Activated B cell treated with CpG ODN at 0.5 μM for 24 hours (primary cell): ENCODE data around the gene TNFRSF14. TPM values are rescaled to one million over a fixed set of nuclear protein-coding genes. Genes with fewer than 3 reads are reported as not detected.

Experiments used
- ATAC-seq: fragments of 200-7000 bp; cut with Tn5 transposase; one replicate; pipeline ENCODE4 v1.10.0; 2021; ENCODE audit warnings: low read depth, mild to moderate bottlenecking, moderate library complexity
- CTCF ChIA-PET: fragments of 350-600 bp; sonication (Branson Sonifier 250); formaldehyde crosslinking; loops from one replicate; lab custom pipeline; 2021; ENCODE audit warnings: antibody characterized with exemption; lab: Charles Lee
- POLR2A ChIA-PET: fragments of 350-600 bp; sonication (Branson Sonifier 250); formaldehyde crosslinking; loops from one replicate; lab custom pipeline; 2021; ENCODE audit warnings: antibody characterized with exemption; lab: Charles Lee
- DNase-seq: peaks from one replicate; pipeline ENCODE4 v3.0.0; 2022
- H3K27ac Mint-ChIP-seq: one replicate; pipeline ENCODE4 v1.8.0; 2020; ENCODE audit warnings: mixed read lengths
- H3K27me3 Mint-ChIP-seq: one replicate; pipeline ENCODE4 v1.8.0; 2021; ENCODE audit warnings: mixed read lengths
- H3K36me3 Mint-ChIP-seq: one replicate; pipeline ENCODE4 v1.8.0; 2021; ENCODE audit warnings: low read depth, mixed read lengths
- H3K4me1 Mint-ChIP-seq: one replicate; pipeline ENCODE4 v1.8.0; 2021; ENCODE audit warnings: mixed read lengths
- H3K4me3 Mint-ChIP-seq: one replicate; pipeline ENCODE4 v1.8.0; 2020; ENCODE audit warnings: mild to moderate bottlenecking, mixed read lengths
- H3K9me3 Mint-ChIP-seq: one replicate; pipeline ENCODE4 v1.8.0; 2020; ENCODE audit warnings: mixed read lengths
- CTCF ChIP-seq: fragments of 200-600 bp; IDR thresholded peaks from one replicate; pipeline ENCODE4 v1.8.0; 2022; ENCODE audit warnings: antibody characterized with exemption, mild to moderate bottlenecking
- intact Hi-C: fragments of 100-400 bp; cut with micrococcal nuclease; formaldehyde crosslinking; loops from one replicate; pipeline ENCODE4 v1.15.1; 2024
- total RNA-seq: library from RNA; stranded (reverse); gene quantifications from 2 replicates; pipeline ENCODE4 v1.2.3, GENCODE V29; 2022

TNFRSF14 gene
- total RNA-seq, 1 donor from 2014 or later = 148 TPM

- CTCF ChIA-PET = no interaction called here
- no peak for DNase-seq
- H3K27ac Mint-ChIP-seq = no peak overlapping the region
- peaks cover 11% of the 10 kb centered on the region for H3K4me1 Mint-ChIP-seq
- POLR2A ChIA-PET = interaction anchor here (3.1 kb wide), 1 partner anchor 13 kb away, joined by 10 read pairs; no protein-coding TSS in a partner anchor
- H3K27me3 Mint-ChIP-seq = peaks cover 20% of the 10 kb centered on the region
- TF ChIP-seq CTCF = no peak
- intact Hi-C loops = no loop called here
- ATAC-seq = no peak
- H3K9me3 Mint-ChIP-seq = no peaks in the 10 kb centered on the region
- no peaks in the 10 kb centered on the region for H3K36me3 Mint-ChIP-seq
- no peak overlapping the region for H3K4me3 Mint-ChIP-seq
Measured at GRCh38 chr1:2532485-2533160, 23.5 kb upstream of the TNFRSF14 start.

- Mint-ChIP-seq H3K36me3 (no peaks in the 10 kb centered on the region), H3K27me3 (peaks cover 20% of the 10 kb centered on the region), H3K4me3 (no peak overlapping the region), H3K9me3 (no peaks in the 10 kb centered on the region), H3K4me1 (peaks cover 11% of the 10 kb centered on the region), H3K27ac (no peak overlapping the region)
- DNase-seq (no peak), ATAC-seq (no peak)
- no peak for TF ChIP-seq CTCF
- intact Hi-C loops = no loop called here
- POLR2A ChIA-PET = interaction anchor here (0.7 to 3.1 kb wide), 2 partner anchors 12 to 23 kb away, joined by 3 to 10 read pairs; partner anchors contain the start of gene TNFRSF14
- CTCF ChIA-PET = no interaction called here
Measured at GRCh38 chr1:2533365-2533764, 22.8 kb upstream of the TNFRSF14 start.

- H3K27me3 Mint-ChIP-seq = peaks cover 20% of the 10 kb centered on the region
- ChIA-PET CTCF (no interaction called here), POLR2A (interaction anchor here (3.1 kb wide), 1 partner anchor 11 kb away, joined by 10 read pairs; no protein-coding TSS in a partner anchor)
- intact Hi-C loops = no loop called here
- H3K4me1 Mint-ChIP-seq = peaks cover 3% of the 10 kb centered on the region
- H3K27ac Mint-ChIP-seq = no peak overlapping the region
- no peak for TF ChIP-seq CTCF
- H3K4me3 Mint-ChIP-seq = no peak overlapping the region
- no peaks in the 10 kb centered on the region for H3K36me3 Mint-ChIP-seq
- ATAC-seq (no peak), DNase-seq (no peak)
- H3K9me3 Mint-ChIP-seq = no peaks in the 10 kb centered on the region
Measured at GRCh38 chr1:2534315-2534686, 21.9 kb upstream of the TNFRSF14 start.

GRCh38 chr1:2534687-2535441 lies 21.3 kb upstream of the TNFRSF14 start:
- Mint-ChIP-seq H3K27ac (no peak overlapping the region), H3K4me3 (no peak overlapping the region), H3K9me3 (no peaks in the 10 kb centered on the region), H3K4me1 (peaks cover 3% of the 10 kb centered on the region), H3K36me3 (no peaks in the 10 kb centered on the region), H3K27me3 (peaks cover 20% of the 10 kb centered on the region)
- ATAC-seq (no peak), DNase-seq (no peak)
- CTCF ChIA-PET = no interaction called here
- intact Hi-C loops = no loop called here
- TF ChIP-seq CTCF = no peak
- POLR2A ChIA-PET = interaction anchor here (0.6 to 3.1 kb wide), 2 partner anchors 11 to 341 kb away, joined by 6 to 10 read pairs; no protein-coding TSS in a partner anchor

GRCh38 chr1:2535455-2535854 lies 20.7 kb upstream of the TNFRSF14 start:
- intact Hi-C loops = no loop called here
- H3K9me3 Mint-ChIP-seq = no peaks in the 10 kb centered on the region
- no peak overlapping the region for H3K4me3 Mint-ChIP-seq
- POLR2A ChIA-PET = interaction anchor here (0.6 to 3.1 kb wide), 2 partner anchors 10 to 50 kb away, joined by 3 to 10 read pairs; no protein-coding TSS in a partner anchor
- CTCF ChIA-PET = no interaction called here
- no peak overlapping the region for H3K27ac Mint-ChIP-seq
- peaks cover 20% of the 10 kb centered on the region for H3K27me3 Mint-ChIP-seq
- no peaks in the 10 kb centered on the region for H3K36me3 Mint-ChIP-seq
- no peak for TF ChIP-seq CTCF
- ATAC-seq (no peak), DNase-seq (no peak)
- H3K4me1 Mint-ChIP-seq = peaks cover 3% of the 10 kb centered on the region
